ENCODE measurements around the gene DCLRE1C. TPM values are rescaled to one million over a fixed set of nuclear protein-coding genes. Genes with fewer than 3 reads are reported as not detected.
"Not testable (repeated sequence)": the region's sequence is repeated elsewhere in the genome, so short reads cannot be mapped to it uniquely, and the experiment has no call there.

DCLRE1C gene
- total and polyA plus RNA-seq, 4 donors = 10.0 to 14.2 (median 13.3) TPM

DNA sequence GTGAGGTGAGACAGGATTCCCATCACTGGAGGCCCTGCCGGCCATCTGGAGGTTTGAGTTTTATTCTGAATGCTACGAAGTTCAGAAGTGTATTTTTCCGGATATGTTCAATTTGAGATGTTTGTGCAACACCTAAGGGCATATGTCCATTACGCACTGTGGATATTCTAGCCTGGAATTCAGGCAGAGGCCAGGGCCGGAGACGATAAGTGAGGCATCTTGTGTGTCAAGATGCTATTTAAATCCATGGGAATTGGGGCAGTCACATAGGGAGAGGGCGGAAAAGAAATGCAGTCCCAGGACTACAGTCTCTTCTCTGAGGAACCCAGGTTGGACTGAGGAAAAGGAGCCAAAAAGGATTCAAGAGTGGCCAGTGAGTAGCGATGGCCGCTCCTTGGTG, 77.1 kb downstream of the DCLRE1C start:
- no peak for DNase-seq (ENCODE audit: low read depth in 4 of 6, low spot score in 6 of 6)
- Histone ChIP-seq H3K9me3 (ENCODE audit: control insufficient read depth, insufficient read depth, low read length) (no peaks in the 10 kb centered on the region), H3K36me3 (ENCODE audit: control insufficient read depth, insufficient read depth, low read length) (peaks cover 2% of the 10 kb centered on the region), H3K4me1 (ENCODE audit: control insufficient read depth, insufficient read depth, low read length) (peaks cover 8% of the 10 kb centered on the region), H3K4me3 (ENCODE audit: low read depth, low read length) (no peak overlapping the region), H3K27me3 (ENCODE audit: control insufficient read depth, insufficient read depth, low read length) (no peaks in the 10 kb centered on the region), H3K27ac (ENCODE audit: low read depth, low read length) (peak overlapping the region; percentile 15)
- WGBS (ENCODE audit: insufficient coverage) = 90% methylated on average over 9 of the region's 9 CpGs

DNA sequence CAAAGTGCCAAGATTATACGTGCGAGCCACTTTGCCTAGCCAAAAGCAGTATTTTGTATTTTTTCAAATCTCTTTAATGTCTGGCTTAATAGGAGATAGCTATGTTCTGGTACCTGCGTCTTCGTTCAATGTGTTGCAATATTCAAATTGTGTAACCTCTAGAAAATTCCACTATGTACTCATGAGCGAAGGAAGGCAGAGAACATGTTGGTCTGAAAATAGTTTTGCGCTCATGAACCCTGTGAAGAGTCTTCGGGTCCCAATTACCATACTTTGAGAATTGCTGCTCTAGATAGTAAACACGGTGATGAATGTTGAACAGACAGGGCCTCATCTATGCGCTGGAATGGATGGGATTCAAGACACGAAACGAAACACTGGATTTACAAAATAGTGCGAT, 78.0 kb downstream of the DCLRE1C start:
- peaks cover 2% of the 10 kb centered on the region for H3K36me3 ChIP-seq (ENCODE audit: control insufficient read depth, insufficient read depth, low read length)
- peaks cover 8% of the 10 kb centered on the region for H3K4me1 ChIP-seq (ENCODE audit: control insufficient read depth, insufficient read depth, low read length)
- 90% methylated on average over 7 of the region's 12 CpGs for WGBS (ENCODE audit: insufficient coverage)
- no peak for DNase-seq (ENCODE audit: low read depth in 4 of 6, low spot score in 6 of 6)
- H3K4me3 ChIP-seq (ENCODE audit: low read depth, low read length) = no peak overlapping the region
- no peak overlapping the region for H3K27ac ChIP-seq (ENCODE audit: low read depth, low read length)
- H3K27me3 ChIP-seq (ENCODE audit: control insufficient read depth, insufficient read depth, low read length) = no peaks in the 10 kb centered on the region
- H3K9me3 ChIP-seq (ENCODE audit: control insufficient read depth, insufficient read depth, low read length) = no peaks in the 10 kb centered on the region

DNA sequence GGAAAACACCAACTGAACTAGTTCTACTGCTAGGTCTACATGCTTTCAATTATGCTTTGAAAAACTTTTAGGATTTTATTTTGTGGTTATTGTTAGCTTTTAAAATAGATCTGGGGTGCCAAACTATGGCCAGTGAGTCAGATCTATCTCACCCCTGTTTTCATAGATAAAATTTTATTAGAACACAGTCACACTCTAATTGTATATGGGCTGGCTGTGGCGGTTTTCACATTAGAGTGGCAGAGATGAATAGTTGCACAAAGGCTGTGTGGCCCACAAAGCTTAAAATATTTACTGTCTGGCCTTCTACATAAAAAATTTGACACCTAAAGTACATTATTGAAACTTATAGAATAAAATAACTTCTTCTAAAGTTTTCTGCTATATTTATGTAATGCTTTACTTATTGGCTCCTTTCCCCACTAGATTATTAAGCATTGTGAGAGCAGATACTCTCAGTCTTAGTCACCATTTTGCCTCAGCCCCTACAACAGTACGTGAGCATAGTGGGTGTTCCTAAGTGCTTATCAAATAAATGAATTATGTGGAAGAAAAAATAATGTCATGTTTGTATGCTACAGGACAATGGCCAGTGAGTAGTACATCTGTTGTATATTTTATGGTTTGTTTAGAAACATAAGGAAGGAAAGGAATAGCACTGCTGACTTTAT, 80.7 kb downstream of the DCLRE1C start:
- H3K9me3 ChIP-seq (ENCODE audit: control insufficient read depth, insufficient read depth, low read length) = no peaks in the 10 kb centered on the region
- no peak for DNase-seq (ENCODE audit: low read depth in 4 of 6, low spot score in 6 of 6)
- no CpG with 5 or more reads among the region's 2 CpGs for WGBS (ENCODE audit: insufficient coverage)
- no peaks in the 10 kb centered on the region for H3K27me3 ChIP-seq (ENCODE audit: control insufficient read depth, insufficient read depth, low read length)
- peaks cover 6% of the 10 kb centered on the region for H3K4me1 ChIP-seq (ENCODE audit: control insufficient read depth, insufficient read depth, low read length)
- H3K36me3 ChIP-seq (ENCODE audit: control insufficient read depth, insufficient read depth, low read length) = peaks cover 8% of the 10 kb centered on the region
- H3K4me3 ChIP-seq (ENCODE audit: low read depth, low read length) = no peak overlapping the region
- H3K27ac ChIP-seq (ENCODE audit: low read depth, low read length) = no peak overlapping the region

DNA sequence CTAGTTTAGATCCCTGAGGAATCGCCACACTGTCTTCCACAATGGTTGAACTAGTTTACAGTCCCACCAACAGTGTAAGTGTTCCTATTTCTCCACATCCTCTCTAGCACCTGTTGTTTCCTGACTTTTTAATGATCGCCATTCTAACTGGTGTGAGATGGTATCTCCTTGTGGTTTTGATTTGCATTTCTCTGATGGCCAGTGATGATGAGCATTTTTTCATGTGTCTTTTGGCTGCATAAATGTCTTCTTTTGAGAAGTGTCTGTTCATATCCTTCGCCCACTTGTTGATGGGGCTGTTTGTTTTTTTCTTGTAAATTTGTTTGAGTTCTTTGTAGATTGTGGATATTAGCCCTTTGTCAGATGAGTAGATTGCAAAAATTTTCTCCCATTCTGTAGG, 89.0 kb downstream of the DCLRE1C start:
- not testable (repeated sequence) for H3K4me1 ChIP-seq (ENCODE audit: control insufficient read depth, insufficient read depth, low read length); DNase-seq (ENCODE audit: low read depth in 4 of 6, low spot score in 6 of 6); H3K27ac ChIP-seq (ENCODE audit: low read depth, low read length); H3K9me3 ChIP-seq (ENCODE audit: control insufficient read depth, insufficient read depth, low read length); H3K27me3 ChIP-seq (ENCODE audit: control insufficient read depth, insufficient read depth, low read length); H3K4me3 ChIP-seq (ENCODE audit: low read depth, low read length)
- WGBS (ENCODE audit: insufficient coverage) = no CpG with 5 or more reads among the region's 3 CpGs
- peaks cover 16% of the 10 kb centered on the region for H3K36me3 ChIP-seq (ENCODE audit: control insufficient read depth, insufficient read depth, low read length)

DNA sequence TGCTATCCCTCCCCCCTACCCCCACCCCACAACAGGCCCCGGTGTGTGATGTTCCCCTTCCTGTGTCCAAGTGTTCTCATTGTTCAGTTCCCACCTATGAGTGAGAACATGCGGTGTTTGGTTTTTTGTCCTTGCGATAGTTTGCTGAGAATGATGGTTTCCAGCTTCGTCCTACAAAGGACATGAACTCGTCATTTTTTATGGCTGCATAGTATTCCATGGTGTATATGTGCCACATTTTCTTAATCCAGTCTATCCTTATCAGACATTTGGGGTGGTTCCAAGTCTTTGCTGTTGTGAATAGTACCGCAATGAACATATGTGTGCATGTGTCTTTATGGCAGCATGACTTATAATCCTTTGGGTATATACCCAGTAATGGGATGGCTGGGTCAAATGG, 89.4 kb downstream of the DCLRE1C start:
- H3K36me3 ChIP-seq (ENCODE audit: control insufficient read depth, insufficient read depth, low read length) = peaks cover 16% of the 10 kb centered on the region
- H3K27ac ChIP-seq (ENCODE audit: low read depth, low read length); H3K4me3 ChIP-seq (ENCODE audit: low read depth, low read length); DNase-seq (ENCODE audit: low read depth in 4 of 6, low spot score in 6 of 6); H3K27me3 ChIP-seq (ENCODE audit: control insufficient read depth, insufficient read depth, low read length); H3K4me1 ChIP-seq (ENCODE audit: control insufficient read depth, insufficient read depth, low read length); H3K9me3 ChIP-seq (ENCODE audit: control insufficient read depth, insufficient read depth, low read length): not testable (repeated sequence)
- no CpG with 5 or more reads among the region's 6 CpGs for WGBS (ENCODE audit: insufficient coverage)

DNA sequence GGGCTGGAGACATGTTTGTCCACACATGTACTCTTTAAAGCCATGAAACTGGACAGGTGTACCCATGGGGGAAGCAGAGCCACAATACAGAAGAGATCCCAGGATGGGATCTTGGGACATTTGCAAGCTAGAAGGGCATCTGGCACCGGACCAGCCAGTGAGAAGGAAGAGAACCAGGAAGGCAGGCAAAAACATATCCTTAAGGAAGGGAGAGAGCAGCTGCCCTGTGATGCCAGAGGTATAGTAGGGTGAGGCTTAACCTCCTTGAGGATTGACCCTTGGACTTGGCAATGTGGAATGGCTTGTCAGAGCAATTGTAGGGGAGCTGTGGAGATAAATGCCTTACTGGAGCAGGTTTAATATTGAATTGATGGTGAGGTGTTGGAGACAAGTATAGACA, 93.1 kb downstream of the DCLRE1C start:
- DNase-seq (ENCODE audit: low read depth in 4 of 6, low spot score in 6 of 6) = no peak
- Histone ChIP-seq H3K4me3 (ENCODE audit: low read depth, low read length) (no peak overlapping the region), H3K4me1 (ENCODE audit: control insufficient read depth, insufficient read depth, low read length) (no peaks in the 10 kb centered on the region), H3K27me3 (ENCODE audit: control insufficient read depth, insufficient read depth, low read length) (no peaks in the 10 kb centered on the region), H3K9me3 (ENCODE audit: control insufficient read depth, insufficient read depth, low read length) (no peaks in the 10 kb centered on the region), H3K36me3 (ENCODE audit: control insufficient read depth, insufficient read depth, low read length) (peaks cover 15% of the 10 kb centered on the region), H3K27ac (ENCODE audit: low read depth, low read length) (no peak overlapping the region)
- WGBS (ENCODE audit: insufficient coverage) = 85% methylated on average over 1 of the region's 1 CpG

DNA sequence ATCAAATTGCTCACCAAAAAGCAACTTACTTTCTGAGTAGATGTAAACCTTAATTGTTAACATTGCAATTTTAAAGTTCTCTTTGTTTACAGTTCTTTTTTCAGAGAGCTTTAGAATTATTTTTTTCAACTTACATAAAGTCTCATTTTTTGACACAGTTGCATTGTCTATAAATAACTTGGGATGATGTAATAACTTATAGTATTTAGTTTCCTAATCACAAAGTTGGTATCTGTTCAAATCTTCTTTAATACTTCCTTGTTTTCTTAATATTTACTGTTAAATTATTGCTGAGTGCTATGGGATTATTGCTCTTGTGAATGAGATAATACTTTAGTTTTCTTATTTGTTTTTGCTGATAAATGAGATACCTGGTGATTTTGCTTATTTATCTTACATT, 94.1 kb downstream of the DCLRE1C start:
- H3K27ac ChIP-seq (ENCODE audit: low read depth, low read length) = no peak overlapping the region
- no peak overlapping the region for H3K4me3 ChIP-seq (ENCODE audit: low read depth, low read length)
- no peaks in the 10 kb centered on the region for H3K9me3 ChIP-seq (ENCODE audit: control insufficient read depth, insufficient read depth, low read length)
- no peaks in the 10 kb centered on the region for H3K4me1 ChIP-seq (ENCODE audit: control insufficient read depth, insufficient read depth, low read length)
- H3K36me3 ChIP-seq (ENCODE audit: control insufficient read depth, insufficient read depth, low read length) = peaks cover 15% of the 10 kb centered on the region
- no peak for DNase-seq (ENCODE audit: low read depth in 4 of 6, low spot score in 6 of 6)
- H3K27me3 ChIP-seq (ENCODE audit: control insufficient read depth, insufficient read depth, low read length) = no peaks in the 10 kb centered on the region

DNA sequence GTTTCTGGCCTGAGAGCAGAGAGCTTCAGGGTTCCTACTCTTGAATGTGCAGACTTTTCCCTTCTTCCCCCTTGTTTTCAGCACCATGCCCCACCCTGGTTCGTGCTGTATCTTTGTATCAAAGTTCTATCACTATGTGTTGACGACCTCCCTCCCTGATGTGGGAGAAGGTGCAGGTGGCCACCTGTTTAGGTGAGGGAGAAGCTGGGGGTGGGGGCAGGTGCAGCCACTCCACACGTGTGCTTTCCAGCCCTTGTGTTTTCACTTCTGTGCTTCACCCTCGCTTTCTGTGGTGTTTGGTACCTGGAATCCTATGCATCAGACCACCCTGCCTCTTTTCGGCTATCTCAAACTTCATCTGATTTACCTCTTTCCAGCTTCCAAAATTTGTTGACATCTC, 94.9 kb downstream of the DCLRE1C start:
- Histone ChIP-seq H3K36me3 (ENCODE audit: control insufficient read depth, insufficient read depth, low read length) (peaks cover 15% of the 10 kb centered on the region), H3K4me1 (ENCODE audit: control insufficient read depth, insufficient read depth, low read length) (no peaks in the 10 kb centered on the region), H3K27ac (ENCODE audit: low read depth, low read length) (no peak overlapping the region), H3K4me3 (ENCODE audit: low read depth, low read length) (no peak overlapping the region), H3K27me3 (ENCODE audit: control insufficient read depth, insufficient read depth, low read length) (no peaks in the 10 kb centered on the region), H3K9me3 (ENCODE audit: control insufficient read depth, insufficient read depth, low read length) (no peaks in the 10 kb centered on the region)
- 88% methylated on average over 3 of the region's 5 CpGs for WGBS (ENCODE audit: insufficient coverage)
- DNase-seq (ENCODE audit: low read depth in 4 of 6, low spot score in 6 of 6) = no peak

DNA sequence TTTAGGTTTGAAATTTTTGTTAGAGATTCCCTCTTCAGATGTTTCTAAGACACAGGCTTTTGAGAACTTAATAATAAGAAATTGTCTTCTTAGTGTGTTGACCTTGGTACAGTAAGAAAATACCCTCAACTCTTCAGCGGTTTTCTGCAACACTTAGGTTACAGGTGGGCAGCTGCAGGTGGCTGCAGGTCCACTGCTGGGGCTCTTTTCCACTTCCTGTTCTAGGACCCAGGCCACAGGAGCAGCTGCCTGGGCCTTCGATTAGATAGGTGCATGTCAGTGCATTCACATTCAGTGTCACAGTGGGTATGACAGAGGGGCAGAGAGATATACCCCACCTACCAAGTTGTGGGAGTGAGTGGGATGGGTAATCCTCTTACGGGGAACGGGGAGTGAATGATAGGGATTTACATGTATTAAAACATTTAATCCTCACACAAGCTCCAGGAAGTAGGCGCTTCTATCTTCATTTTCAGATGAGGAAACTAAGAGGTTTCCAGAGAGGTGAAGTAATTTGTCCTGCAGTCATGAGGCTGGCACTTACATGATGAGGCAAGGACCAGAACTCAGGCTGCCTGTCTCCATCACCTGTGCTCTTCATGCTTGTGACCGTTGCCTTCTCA, 95.4 kb downstream of the DCLRE1C start:
- 100% methylated on average over 1 of the region's 6 CpGs for WGBS (ENCODE audit: insufficient coverage)
- DNase-seq (ENCODE audit: low read depth in 4 of 6, low spot score in 6 of 6) = no peak

DNA sequence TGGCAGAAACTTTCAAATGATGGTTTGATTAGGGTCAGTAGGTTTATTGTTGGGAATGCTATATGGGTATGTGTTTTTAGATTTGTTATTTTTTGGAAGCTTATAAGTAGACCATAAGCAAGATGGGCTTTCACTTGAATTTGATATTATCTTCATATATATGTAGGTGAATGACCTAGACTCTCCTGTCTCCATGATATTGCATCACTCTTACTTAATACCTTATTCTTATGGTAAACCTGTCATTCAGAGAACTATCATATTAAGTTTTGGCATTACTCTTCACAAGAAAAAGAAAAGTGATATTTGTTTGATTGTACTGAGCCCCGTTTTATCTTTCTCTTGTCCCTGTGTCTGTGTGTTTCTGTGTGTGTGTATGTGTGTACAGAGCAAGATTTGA, 98.4 kb downstream of the DCLRE1C start:
- Histone ChIP-seq H3K9me3 (ENCODE audit: control insufficient read depth, insufficient read depth, low read length) (no peaks in the 10 kb centered on the region), H3K27ac (ENCODE audit: low read depth, low read length) (no peak overlapping the region), H3K4me3 (ENCODE audit: low read depth, low read length) (no peak overlapping the region), H3K36me3 (ENCODE audit: control insufficient read depth, insufficient read depth, low read length) (peaks cover 7% of the 10 kb centered on the region), H3K27me3 (ENCODE audit: control insufficient read depth, insufficient read depth, low read length) (no peaks in the 10 kb centered on the region), H3K4me1 (ENCODE audit: control insufficient read depth, insufficient read depth, low read length) (no peaks in the 10 kb centered on the region)
- WGBS (ENCODE audit: insufficient coverage) = no CpG with 5 or more reads among the region's 1 CpG
- no peak for DNase-seq (ENCODE audit: low read depth in 4 of 6, low spot score in 6 of 6)

More for the DNA sequence above, 95.4 kb downstream of the DCLRE1C start:
- no peak overlapping the region for H3K27ac ChIP-seq (ENCODE audit: low read depth, low read length)
- no peaks in the 10 kb centered on the region for H3K4me1 ChIP-seq (ENCODE audit: control insufficient read depth, insufficient read depth, low read length)
- no peaks in the 10 kb centered on the region for H3K27me3 ChIP-seq (ENCODE audit: control insufficient read depth, insufficient read depth, low read length)
- H3K36me3 ChIP-seq (ENCODE audit: control insufficient read depth, insufficient read depth, low read length) = peaks cover 15% of the 10 kb centered on the region
- no peaks in the 10 kb centered on the region for H3K9me3 ChIP-seq (ENCODE audit: control insufficient read depth, insufficient read depth, low read length)
- no peak overlapping the region for H3K4me3 ChIP-seq (ENCODE audit: low read depth, low read length)
